ENCODE results near the gene CACNA1C.

DNA sequence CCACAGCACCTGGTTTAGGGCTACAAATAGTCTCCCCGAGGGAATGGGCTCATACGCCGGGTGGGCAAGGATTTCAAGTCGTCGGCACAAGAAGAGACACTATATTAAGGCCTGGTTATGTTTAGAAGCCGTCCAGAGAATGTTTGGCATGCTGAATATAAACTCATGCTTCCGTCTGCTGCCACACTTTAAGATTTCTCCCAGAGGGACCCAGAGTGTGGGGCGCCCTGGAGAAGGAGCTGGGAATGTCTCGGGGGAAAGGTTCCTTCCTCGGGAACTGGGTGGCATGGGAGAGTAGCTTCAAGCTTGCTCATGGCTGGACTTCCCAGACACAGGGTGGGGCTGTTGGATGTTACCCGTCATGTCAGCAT is 295.7 kb downstream of the CACNA1C start:
- TF ChIP-seq POLR2A (IDR thresholded peaks at IDR 0.05), result no peak
- TF ChIP-seq, protein P1, sequence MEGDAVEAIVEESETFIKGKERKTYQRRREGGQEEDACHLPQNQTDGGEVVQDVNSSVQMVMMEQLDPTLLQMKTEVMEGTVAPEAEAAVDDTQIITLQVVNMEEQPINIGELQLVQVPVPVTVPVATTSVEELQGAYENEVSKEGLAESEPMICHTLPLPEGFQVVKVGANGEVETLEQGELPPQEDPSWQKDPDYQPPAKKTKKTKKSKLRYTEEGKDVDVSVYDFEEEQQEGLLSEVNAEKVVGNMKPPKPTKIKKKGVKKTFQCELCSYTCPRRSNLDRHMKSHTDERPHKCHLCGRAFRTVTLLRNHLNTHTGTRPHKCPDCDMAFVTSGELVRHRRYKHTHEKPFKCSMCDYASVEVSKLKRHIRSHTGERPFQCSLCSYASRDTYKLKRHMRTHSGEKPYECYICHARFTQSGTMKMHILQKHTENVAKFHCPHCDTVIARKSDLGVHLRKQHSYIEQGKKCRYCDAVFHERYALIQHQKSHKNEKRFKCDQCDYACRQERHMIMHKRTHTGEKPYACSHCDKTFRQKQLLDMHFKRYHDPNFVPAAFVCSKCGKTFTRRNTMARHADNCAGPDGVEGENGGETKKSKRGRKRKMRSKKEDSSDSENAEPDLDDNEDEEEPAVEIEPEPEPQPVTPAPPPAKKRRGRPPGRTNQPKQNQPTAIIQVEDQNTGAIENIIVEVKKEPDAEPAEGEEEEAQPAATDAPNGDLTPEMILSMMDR (IDR thresholded peaks at IDR 0.05), result no peak
